B cell (primary cell): ENCODE results near the gene ANGPTL2. TPM values are rescaled to one million over a fixed set of nuclear protein-coding genes. Genes with fewer than 3 reads are reported as not detected.

ENCODE experiments used
- ATAC-seq: fragments of 200-7000 bp; cut with Tn5 transposase; one replicate; pipeline ENCODE4 v1.10.0; 2021; ENCODE audit warnings: low read depth, mild to moderate bottlenecking, moderate number of reproducible peaks, moderate library complexity
- CTCF ChIA-PET: fragments of 350-600 bp; sonication (Branson Sonifier 250); formaldehyde crosslinking; loops from one replicate; lab custom pipeline; 2021; ENCODE audit warnings: antibody characterized with exemption, inconsistent platforms; lab: Charles Lee
- POLR2A ChIA-PET: fragments of 350-600 bp; sonication (Branson Sonifier 250); formaldehyde crosslinking; loops from one replicate; lab custom pipeline; 2021; ENCODE audit warnings: antibody characterized with exemption; lab: Charles Lee
- DNase-seq: peaks from one replicate; pipeline ENCODE4 v3.0.0; 2013
- H2AFZ ChIP-seq: 2 replicates; pipeline ENCODE4 v1.6.1; 2012; ENCODE audit warnings: mild to moderate bottlenecking, low read depth, low read length; ENCODE audit not compliant: insufficient read depth, poor library complexity, severe bottlenecking
- H3K27ac ChIP-seq, 2 donors: 1 replicate in 1 of 2; 2 replicates in 1 of 2; pipeline ENCODE4 v1.5.1; 2012 to 2013; ENCODE audit warnings: low read length in 2 of 2, mild to moderate bottlenecking in 2 of 2, moderate library complexity in 1 of 2
- H3K27me3 ChIP-seq, 4 experiments: fragments of 200-600 bp in 1 of 4; sonication (generic) in 1 of 4; replicated peaks in 1 of 4; 1 replicate in 2 of 4; 2 replicates in 2 of 4; pipeline versions ENCODE4 v1.6.1 to v1.7.0; 2013 to 2016; ENCODE audit warnings: low read length in 3 of 4, mild to moderate bottlenecking in 2 of 4, mixed read lengths in 1 of 4, moderate library complexity in 1 of 4; ENCODE audit not compliant: insufficient read depth in 4 of 4, control insufficient read depth in 3 of 4; ENCODE audit errors: control extremely low read depth in 1 of 4
- H3K36me3 ChIP-seq, 2 experiments: replicated peaks in 1 of 2; 1 replicate in 1 of 2; 2 replicates in 1 of 2; pipeline versions ENCODE4 v1.6.1 to v1.7.1; 2013; ENCODE audit warnings: low read length in 1 of 2; ENCODE audit not compliant: insufficient read depth in 2 of 2, control insufficient read depth in 1 of 2; ENCODE audit errors: control extremely low read depth in 1 of 2, extremely low read depth in 1 of 2
- H3K4me1 ChIP-seq, 2 donors: fragments of 200-600 bp in 1 of 2; sonication (generic) in 1 of 2; 1 replicate in 1 of 2; 2 replicates in 1 of 2; pipeline versions ENCODE4 v1.5.1 to v1.6.1; 2013 to 2017; ENCODE audit warnings: low read length in 2 of 2; ENCODE audit not compliant: control insufficient read depth in 2 of 2, insufficient read depth in 2 of 2
- H3K4me2 ChIP-seq: replicated peaks from 2 replicates; pipeline ENCODE3; 2012; ENCODE audit warnings: mild to moderate bottlenecking, low read depth, low read length; ENCODE audit not compliant: poor library complexity, severe bottlenecking
- H3K4me3 ChIP-seq, 5 experiments: fragments of 200-600 bp in 1 of 5; sonication (generic) in 1 of 5; 1 replicate in 3 of 5; 2 replicates in 2 of 5; pipeline versions ENCODE4 v1.5.1 to v1.7.0; 2011 to 2016; ENCODE audit warnings: low read length in 4 of 5, mild to moderate bottlenecking in 4 of 5, low read depth in 2 of 5, control low read depth in 1 of 5, moderate library complexity in 1 of 5; ENCODE audit not compliant: insufficient read depth in 1 of 5; ENCODE audit errors: control extremely low read depth in 1 of 5, extremely low read depth in 1 of 5
- H3K79me2 ChIP-seq: fragments of 200-600 bp; sonication (generic); one replicate; pipeline ENCODE4 v1.6.0; 2016; ENCODE audit warnings: low read length; ENCODE audit not compliant: control insufficient read depth, insufficient read depth
- H3K9ac ChIP-seq: fragments of 200-600 bp; sonication (generic); 2 replicates; pipeline ENCODE4 v1.6.1; 2017; ENCODE audit warnings: mild to moderate bottlenecking, low read length, moderate library complexity
- H3K9me3 ChIP-seq, 3 donors: one replicate each; pipeline versions ENCODE4 v1.6.1 to v1.7.1; 2013; ENCODE audit warnings: low read length in 2 of 3; ENCODE audit not compliant: control insufficient read depth in 2 of 3, insufficient read depth in 1 of 3; ENCODE audit errors: control extremely low read depth in 1 of 3
- H4K20me1 ChIP-seq: 2 replicates; pipeline ENCODE4 v1.6.0; 2012; ENCODE audit warnings: mild to moderate bottlenecking, low read length; ENCODE audit not compliant: insufficient read depth, control insufficient read depth, poor library complexity, severe bottlenecking
- H3K27ac Mint-ChIP-seq: one replicate; pipeline ENCODE4 v1.8.0; 2021; ENCODE audit warnings: mixed read lengths
- H3K27me3 Mint-ChIP-seq: one replicate; pipeline ENCODE4 v1.8.0; 2021; ENCODE audit warnings: mixed read lengths
- H3K4me1 Mint-ChIP-seq: one replicate; pipeline ENCODE4 v1.8.0; 2021; ENCODE audit warnings: mixed read lengths
- H3K4me3 Mint-ChIP-seq: one replicate; pipeline ENCODE4 v1.8.0; 2021; ENCODE audit warnings: mixed read lengths
- H3K9me3 Mint-ChIP-seq: one replicate; pipeline ENCODE4 v1.8.0; 2022; ENCODE audit warnings: mixed read lengths; ENCODE audit not compliant: insufficient read depth
- EZH2 ChIP-seq: IDR thresholded peaks from 2 replicates; pipeline ENCODE4 v1.6.1; 2012; ENCODE audit warnings: borderline replicate concordance, low read depth, mild to moderate bottlenecking, moderate library complexity, low read length; ENCODE audit not compliant: insufficient read depth, poor library complexity, severe bottlenecking
- WGBS: methylation state at CpG from one replicate; pipeline ENCODE4 v1.1.5; 2013; ENCODE audit warnings: missing lambda C conversion rate; ENCODE audit not compliant: insufficient coverage; 5-methylcytosine and 5-hydroxymethylcytosine counted together
- intact Hi-C: fragments of 100-400 bp; cut with micrococcal nuclease; formaldehyde crosslinking; loops from one replicate; pipeline ENCODE4 v1.10.0; 2022
- polyA plus RNA-seq: library from polyadenylated mRNA; depleted of rRNA; stranded (reverse); fragments of >200 nt; gene quantifications from 2 replicates; pipeline ENCODE4 v1.2.3, GENCODE V29; 2012
- total RNA-seq, 2 donors: library from RNA; stranded (reverse); fragments of 120-200 nt in 1 of 2; gene quantifications; 1 replicate in 1 of 2; 2 replicates in 1 of 2; pipeline versions ENCODE4 v1.2.3 to v1.2.4, GENCODE V29; 2013 to 2022
- TF ChIP-seq, protein P1 (sequence below): fragments of 200-600 bp; IDR thresholded peaks from one replicate; pipeline ENCODE4 v1.8.0; 2022; ENCODE audit warnings: antibody characterized with exemption, mild to moderate bottlenecking

ANGPTL2 gene
- total and polyA plus RNA-seq, 2 donors (not counting 1 experiment from before 2014, with no cell fraction given) = not detected

DNA sequence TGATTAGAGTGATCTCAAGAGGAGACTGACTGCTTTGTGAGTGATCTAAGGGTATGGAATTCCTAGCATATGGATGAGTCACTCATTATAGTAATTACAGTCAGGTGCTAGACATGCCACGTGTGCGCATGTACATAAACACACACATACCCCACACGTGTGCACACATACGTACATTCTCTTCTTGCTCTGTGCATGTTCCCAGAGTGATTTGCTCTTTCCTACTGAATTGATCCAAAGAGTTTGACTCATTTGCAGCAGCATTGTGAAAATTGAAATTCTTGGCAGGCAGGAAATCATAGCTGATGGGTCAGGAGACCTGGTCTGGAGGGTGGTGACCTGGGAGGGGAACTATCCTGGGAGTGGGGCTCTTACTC lies 63.8 kb downstream of the ANGPTL2 start:
- CTCF ChIA-PET = no interaction called here
- no peak for TF ChIP-seq EZH2
- TF ChIP-seq, protein P1, sequence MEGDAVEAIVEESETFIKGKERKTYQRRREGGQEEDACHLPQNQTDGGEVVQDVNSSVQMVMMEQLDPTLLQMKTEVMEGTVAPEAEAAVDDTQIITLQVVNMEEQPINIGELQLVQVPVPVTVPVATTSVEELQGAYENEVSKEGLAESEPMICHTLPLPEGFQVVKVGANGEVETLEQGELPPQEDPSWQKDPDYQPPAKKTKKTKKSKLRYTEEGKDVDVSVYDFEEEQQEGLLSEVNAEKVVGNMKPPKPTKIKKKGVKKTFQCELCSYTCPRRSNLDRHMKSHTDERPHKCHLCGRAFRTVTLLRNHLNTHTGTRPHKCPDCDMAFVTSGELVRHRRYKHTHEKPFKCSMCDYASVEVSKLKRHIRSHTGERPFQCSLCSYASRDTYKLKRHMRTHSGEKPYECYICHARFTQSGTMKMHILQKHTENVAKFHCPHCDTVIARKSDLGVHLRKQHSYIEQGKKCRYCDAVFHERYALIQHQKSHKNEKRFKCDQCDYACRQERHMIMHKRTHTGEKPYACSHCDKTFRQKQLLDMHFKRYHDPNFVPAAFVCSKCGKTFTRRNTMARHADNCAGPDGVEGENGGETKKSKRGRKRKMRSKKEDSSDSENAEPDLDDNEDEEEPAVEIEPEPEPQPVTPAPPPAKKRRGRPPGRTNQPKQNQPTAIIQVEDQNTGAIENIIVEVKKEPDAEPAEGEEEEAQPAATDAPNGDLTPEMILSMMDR = no peak

GRCh38 chr9:127058011-127058644 lies 64.3 kb downstream of the ANGPTL2 start:
- Mint-ChIP-seq H3K27me3 (no peaks in the 10 kb centered on the region), H3K9me3 (no peaks in the 10 kb centered on the region), H3K4me3 (no peak overlapping the region), H3K27ac (no peak overlapping the region), H3K4me1 (peaks cover 25% of the 10 kb centered on the region)
- Histone ChIP-seq H3K4me2 (no peak overlapping the region), H3K4me3 (no peak overlapping the region), H3K27ac (no peak overlapping the region), H2AFZ (no peak overlapping the region), H3K4me1 (peaks cover 9 to 10% of the 10 kb centered on the region in 2 donors), H3K36me3 (peaks cover 2% of the 10 kb centered on the region in 2 experiments), H3K9me3 (no peaks in the 10 kb centered on the region), H3K79me2 (no peaks in the 10 kb centered on the region), H3K27me3 (no peaks in the 10 kb centered on the region), H4K20me1 (no peaks in the 10 kb centered on the region), H3K9ac (no peak overlapping the region)
- intact Hi-C loops = no loop called here
- ChIA-PET CTCF (no interaction called here), POLR2A (no interaction called here)
- DNase-seq (no peak), ATAC-seq (no peak)
- WGBS = 100% methylated on average over 7 of the region's 7 CpGs
- TF ChIP-seq, protein P1 = no peak
- no peak for TF ChIP-seq EZH2

More for the DNA sequence above, 63.8 kb downstream of the ANGPTL2 start:
- Mint-ChIP-seq H3K4me1 (peaks cover 25% of the 10 kb centered on the region), H3K9me3 (no peaks in the 10 kb centered on the region), H3K27ac (no peak overlapping the region), H3K27me3 (no peaks in the 10 kb centered on the region), H3K4me3 (no peak overlapping the region)
- no peaks in the 10 kb centered on the region for H3K79me2 ChIP-seq
- ATAC-seq (no peak), DNase-seq (no peak)
- H4K20me1 ChIP-seq = no peaks in the 10 kb centered on the region
- no peak overlapping the region for H3K9ac ChIP-seq
- H3K36me3 ChIP-seq = peaks cover 2% of the 10 kb centered on the region in 2 experiments
- 96% methylated on average over 4 of the region's 4 CpGs for WGBS
- H3K9me3 ChIP-seq = no peaks in the 10 kb centered on the region
- H3K4me2 ChIP-seq = no peak overlapping the region
- H3K4me3 ChIP-seq = no peak overlapping the region
- H3K27me3 ChIP-seq = no peaks in the 10 kb centered on the region
- POLR2A ChIA-PET = no interaction called here
- H3K4me1 ChIP-seq = peaks cover 9 to 10% of the 10 kb centered on the region in 2 donors
- intact Hi-C loops = no loop called here
- H3K27ac ChIP-seq = no peak overlapping the region
- no peak overlapping the region for H2AFZ ChIP-seq
